Astrocyte (in vitro differentiated cells and primary cell): Measurements from ENCODE around the gene POLD2. TPM values are rescaled to one million over a fixed set of nuclear protein-coding genes. Genes with fewer than 3 reads are reported as not detected.

ENCODE experiments used
- DNase-seq: peaks from one replicate; pipeline ENCODE4 v3.0.0-alpha.2; 2010; ENCODE audit warnings: low read depth
- FAIRE-seq: peaks from 2 replicates; lab custom pipeline; 2011; peaks lifted over from hg19 to GRCh38; lab: Jason Lieb, UNC
- H2AFZ ChIP-seq: 2 replicates; pipeline ENCODE4 v1.6.0; 2012; ENCODE audit warnings: low read depth, low read length, inconsistent platforms
- H3K27ac ChIP-seq: 2 replicates; pipeline ENCODE4 v1.5.1; 2011; ENCODE audit warnings: low read depth, low read length, inconsistent platforms
- H3K27me3 ChIP-seq: 2 replicates; pipeline ENCODE4 v1.6.0; 2011; ENCODE audit warnings: low read length, inconsistent platforms; ENCODE audit not compliant: insufficient read depth
- H3K36me3 ChIP-seq: 2 replicates; pipeline ENCODE4 v1.5.1; 2011; ENCODE audit warnings: low read length, inconsistent platforms; ENCODE audit not compliant: insufficient read depth
- H3K4me1 ChIP-seq: 2 replicates; pipeline ENCODE4 v1.5.1; 2011; ENCODE audit warnings: low read length, inconsistent platforms; ENCODE audit not compliant: insufficient read depth
- H3K4me2 ChIP-seq: 2 replicates; pipeline ENCODE4 v1.6.0; 2012; ENCODE audit warnings: low read length, inconsistent platforms
- H3K4me3 ChIP-seq: 2 replicates; pipeline ENCODE4 v1.5.1; 2011; ENCODE audit warnings: low read depth, mild to moderate bottlenecking, low read length, inconsistent platforms; ENCODE audit not compliant: insufficient read depth
- H3K79me2 ChIP-seq: 2 replicates; pipeline ENCODE4 v1.6.0; 2012; ENCODE audit warnings: mild to moderate bottlenecking, low read length, inconsistent platforms; ENCODE audit not compliant: insufficient read depth
- H3K9ac ChIP-seq: 2 replicates; pipeline ENCODE4 v1.6.0; 2012; ENCODE audit warnings: mild to moderate bottlenecking, low read length, inconsistent platforms
- H3K9me3 ChIP-seq: 2 replicates; pipeline ENCODE4 v1.5.1; 2012; ENCODE audit warnings: low read depth, mild to moderate bottlenecking, low read length, inconsistent platforms; ENCODE audit not compliant: insufficient read depth
- H4K20me1 ChIP-seq: 2 replicates; pipeline ENCODE4 v1.6.0; 2012; ENCODE audit warnings: low read length, inconsistent platforms; ENCODE audit not compliant: insufficient read depth
- H3K27ac Mint-ChIP-seq: one replicate; pipeline ENCODE4 v1.8.0; 2021; ENCODE audit warnings: mild to moderate bottlenecking, mixed read lengths; ENCODE audit not compliant: unreplicated experiment
- H3K27me3 Mint-ChIP-seq: one replicate; pipeline ENCODE4 v1.8.0; 2021; ENCODE audit warnings: low read depth, mixed read lengths; ENCODE audit not compliant: unreplicated experiment
- H3K36me3 Mint-ChIP-seq: one replicate; pipeline ENCODE4 v1.8.0; 2021; ENCODE audit warnings: low read depth, mixed read lengths; ENCODE audit not compliant: unreplicated experiment
- H3K4me1 Mint-ChIP-seq: one replicate; pipeline ENCODE4 v1.8.0; 2021; ENCODE audit warnings: low read depth, mixed read lengths; ENCODE audit not compliant: unreplicated experiment
- H3K4me3 Mint-ChIP-seq: one replicate; pipeline ENCODE4 v1.8.0; 2021; ENCODE audit warnings: mild to moderate bottlenecking, moderate library complexity, mixed read lengths; ENCODE audit not compliant: unreplicated experiment
- H3K9me3 Mint-ChIP-seq: one replicate; pipeline ENCODE4 v1.8.0; 2021; ENCODE audit warnings: mild to moderate bottlenecking, mixed read lengths; ENCODE audit not compliant: unreplicated experiment
- CTCF ChIP-seq: IDR thresholded peaks from 2 replicates; pipeline ENCODE4 v1.5.1; 2011; ENCODE audit warnings: low read depth, mild to moderate bottlenecking, inconsistent platforms, low read length, moderate library complexity; ENCODE audit not compliant: insufficient read depth
- EZH2 ChIP-seq: IDR thresholded peaks from 2 replicates; pipeline ENCODE4 v1.6.1; 2012; ENCODE audit warnings: mild to moderate bottlenecking, low read length, inconsistent platforms; ENCODE audit not compliant: insufficient read depth
- total RNA-seq: library from RNA; stranded (reverse); gene quantifications from 2 replicates; pipeline ENCODE4 v1.2.1, GENCODE V29; 2021

The POLD2 gene
- total RNA-seq, 1 donor from 2014 or later = 67.7 TPM

- no peaks in the 10 kb centered on the region for H4K20me1 ChIP-seq
- peaks cover 5% of the 10 kb centered on the region for H3K27me3 ChIP-seq
- no peak overlapping the region for H3K9ac ChIP-seq
- peaks cover 6% of the 10 kb centered on the region for H3K4me1 ChIP-seq
- peaks cover 5% of the 10 kb centered on the region for H3K4me1 Mint-ChIP-seq
- H3K36me3 ChIP-seq = no peaks in the 10 kb centered on the region
- H3K9me3 ChIP-seq = no peaks in the 10 kb centered on the region
- FAIRE-seq = no peak
- peaks cover 44% of the 10 kb centered on the region for H3K27me3 Mint-ChIP-seq
- peak overlapping the region; percentile 48 for H3K4me3 ChIP-seq
- H3K27ac Mint-ChIP-seq = no peak overlapping the region
- TF ChIP-seq EZH2 (no peak), CTCF (no peak)
- no peak for DNase-seq
- H3K4me3 Mint-ChIP-seq = peak overlapping the region; percentile 45
- H3K27ac ChIP-seq = no peak overlapping the region
- H3K36me3 Mint-ChIP-seq = no peaks in the 10 kb centered on the region
- H2AFZ ChIP-seq = peak overlapping the region; percentile 94
- H3K9me3 Mint-ChIP-seq = peaks cover 2% of the 10 kb centered on the region
- no peaks in the 10 kb centered on the region for H3K79me2 ChIP-seq
- peak overlapping the region; percentile 86 for H3K4me2 ChIP-seq
Measured at GRCh38 chr7:44145479-44145968, 22.2 kb upstream of the POLD2 start.

- DNase-seq (no peak), FAIRE-seq (no peak)
- Histone ChIP-seq H3K4me1 (peaks cover 6% of the 10 kb centered on the region), H3K9ac (no peak overlapping the region), H3K36me3 (no peaks in the 10 kb centered on the region), H3K4me3 (peak overlapping the region; percentile 48), H2AFZ (peak overlapping the region; percentile 94), H3K4me2 (peak overlapping the region; percentile 86), H4K20me1 (no peaks in the 10 kb centered on the region), H3K79me2 (no peaks in the 10 kb centered on the region), H3K27ac (no peak overlapping the region), H3K9me3 (no peaks in the 10 kb centered on the region), H3K27me3 (peaks cover 5% of the 10 kb centered on the region)
- Mint-ChIP-seq H3K4me3 (no peak overlapping the region), H3K9me3 (peaks cover 2% of the 10 kb centered on the region), H3K4me1 (peaks cover 5% of the 10 kb centered on the region), H3K27me3 (peaks cover 40% of the 10 kb centered on the region), H3K27ac (no peak overlapping the region), H3K36me3 (no peaks in the 10 kb centered on the region)
- TF ChIP-seq CTCF = no peak
- no peak for TF ChIP-seq EZH2
Measured at GRCh38 chr7:44144968-44145478, 21.7 kb upstream of the POLD2 start.

GRCh38 chr7:44144426-44144967, 21.1 kb upstream of the POLD2 start:
- no peak overlapping the region for H2AFZ ChIP-seq
- H3K9ac ChIP-seq = no peak overlapping the region
- peaks cover 5% of the 10 kb centered on the region for H3K27me3 ChIP-seq
- no peak overlapping the region for H3K27ac ChIP-seq
- peaks cover 2% of the 10 kb centered on the region for H3K9me3 Mint-ChIP-seq
- no peaks in the 10 kb centered on the region for H3K79me2 ChIP-seq
- no peaks in the 10 kb centered on the region for H3K36me3 ChIP-seq
- H3K4me2 ChIP-seq = no peak overlapping the region
- peaks cover 43% of the 10 kb centered on the region for H3K27me3 Mint-ChIP-seq
- DNase-seq = no peak
- H4K20me1 ChIP-seq = no peaks in the 10 kb centered on the region
- peaks cover 5% of the 10 kb centered on the region for H3K4me1 Mint-ChIP-seq
- no peak overlapping the region for H3K4me3 Mint-ChIP-seq
- no peak overlapping the region for H3K27ac Mint-ChIP-seq
- TF ChIP-seq EZH2 (no peak), CTCF (no peak)
- no peak overlapping the region for H3K4me3 ChIP-seq
- no peaks in the 10 kb centered on the region for H3K36me3 Mint-ChIP-seq
- FAIRE-seq = no peak
- H3K4me1 ChIP-seq = peaks cover 6% of the 10 kb centered on the region
- no peaks in the 10 kb centered on the region for H3K9me3 ChIP-seq
